Measurements from ENCODE around the gene NPC2. TPM values are rescaled to one million over a fixed set of nuclear protein-coding genes. Genes with fewer than 3 reads are reported as not detected.

The NPC2 gene
- total and polyA plus RNA-seq, 2 experiments from 2014 or later: 103 to 156 TPM

GRCh38 chr14:74518221-74518620 lies 25.1 kb upstream of the NPC2 start:
- Histone ChIP-seq H3K9me3 (ENCODE audit: low read depth) (no peaks in the 10 kb centered on the region), H3K27me3 (replicated peaks; ENCODE audit: insufficient read depth) (no peaks in the 10 kb centered on the region), H3K9me2 (ENCODE audit: insufficient read depth) (no peaks in the 10 kb centered on the region), H4K20me1 (ENCODE audit: insufficient read depth) (no peaks in the 10 kb centered on the region), H3K36me3 (ENCODE audit: low read depth) (peaks cover 22% of the 10 kb centered on the region), H3K27ac (no peak overlapping the region), H3K4me1 (ENCODE audit: insufficient read depth) (peaks cover 13% of the 10 kb centered on the region), H3K4me2 (ENCODE audit: unreplicated experiment) (no peak overlapping the region), H3K4me3 (no peak overlapping the region), H2AFZ (no peak overlapping the region), H3K9ac (no peak overlapping the region), H3K79me2 (ENCODE audit: insufficient read depth) (no peaks in the 10 kb centered on the region), H3F3A (ENCODE audit: insufficient read depth) (peaks cover 30% of the 10 kb centered on the region)
- no peak for DNase-seq
- no peak for TF ChIP-seq EZH2phosphoT487 (IDR thresholded peaks at IDR 0.05; ENCODE audit: insufficient read depth, low read depth)
- in situ Hi-C loops (cut with MboI): no loop called here
- WGBS, 2 experiments (ENCODE audit: low coverage in 1 of 2, low lambda C conversion rate in 2 of 2, missing lambda C conversion rate in 2 of 2): 97 to 99% methylated on average over 6 of the region's 6 CpGs

GRCh38 chr14:74517731-74518130 lies 24.6 kb upstream of the NPC2 start:
- H3K9me3 ChIP-seq (ENCODE audit: low read depth): no peaks in the 10 kb centered on the region
- no peaks in the 10 kb centered on the region for H3K9me2 ChIP-seq (ENCODE audit: insufficient read depth)
- H3K79me2 ChIP-seq (ENCODE audit: insufficient read depth): no peaks in the 10 kb centered on the region
- DNase-seq: no peak
- TF ChIP-seq EZH2phosphoT487 (IDR thresholded peaks at IDR 0.05; ENCODE audit: insufficient read depth, low read depth) (no peak), EZH2 (IDR thresholded peaks at IDR 0.05; ENCODE audit: insufficient read depth, poor library complexity, severe bottlenecking) (no peak)
- H3K27me3 ChIP-seq (replicated peaks; ENCODE audit: insufficient read depth): no peaks in the 10 kb centered on the region
- H3K9ac ChIP-seq: no peak overlapping the region
- peaks cover 14% of the 10 kb centered on the region for H3K4me1 ChIP-seq (ENCODE audit: insufficient read depth)
- peaks cover 35% of the 10 kb centered on the region for H3F3A ChIP-seq (ENCODE audit: insufficient read depth)
- 89 to 97% methylated on average over 4 of the region's 4 CpGs for WGBS, 2 experiments (ENCODE audit: low coverage in 1 of 2, low lambda C conversion rate in 2 of 2, missing lambda C conversion rate in 2 of 2)
- peaks cover 27% of the 10 kb centered on the region for H3K36me3 ChIP-seq (ENCODE audit: low read depth)
- in situ Hi-C loops (cut with MboI): no loop called here
- no peak overlapping the region for H3K4me2 ChIP-seq (ENCODE audit: unreplicated experiment)
- H4K20me1 ChIP-seq (ENCODE audit: insufficient read depth): no peaks in the 10 kb centered on the region
- no peak overlapping the region for H3K4me3 ChIP-seq
- no peak overlapping the region for H2AFZ ChIP-seq
- no peak overlapping the region for H3K27ac ChIP-seq

GRCh38 chr14:74516451-74517160 lies 23.5 kb upstream of the NPC2 start:
- Histone ChIP-seq H3K9ac (no peak overlapping the region), H4K20me1 (ENCODE audit: insufficient read depth) (no peaks in the 10 kb centered on the region), H3K4me3 (no peak overlapping the region), H2AFZ (no peak overlapping the region), H3K4me1 (ENCODE audit: insufficient read depth) (peaks cover 17% of the 10 kb centered on the region), H3K9me2 (ENCODE audit: insufficient read depth) (no peaks in the 10 kb centered on the region), H3K27me3 (replicated peaks; ENCODE audit: insufficient read depth) (no peaks in the 10 kb centered on the region), H3K9me3 (ENCODE audit: low read depth) (no peaks in the 10 kb centered on the region), H3K36me3 (ENCODE audit: low read depth) (peaks cover 29% of the 10 kb centered on the region), H3K79me2 (ENCODE audit: insufficient read depth) (no peaks in the 10 kb centered on the region), H3K27ac (no peak overlapping the region), H3K4me2 (ENCODE audit: unreplicated experiment) (no peak overlapping the region), H3F3A (ENCODE audit: insufficient read depth) (peaks cover 44% of the 10 kb centered on the region)
- WGBS, 2 experiments (ENCODE audit: low coverage in 1 of 2, low lambda C conversion rate in 2 of 2, missing lambda C conversion rate in 2 of 2): 96% methylated on average over 7 to 12 of the region's 12 CpGs
- in situ Hi-C loops (cut with MboI): no loop called here
- DNase-seq: peak; percentile 70
- no peak for TF ChIP-seq EZH2 (IDR thresholded peaks at IDR 0.05; ENCODE audit: insufficient read depth, poor library complexity, severe bottlenecking)
- TF ChIP-seq EZH2phosphoT487 (IDR thresholded peaks at IDR 0.05; ENCODE audit: insufficient read depth, low read depth): no peak

- Histone ChIP-seq H3K79me2 (ENCODE audit: insufficient read depth) (no peaks in the 10 kb centered on the region), H3F3A (ENCODE audit: insufficient read depth) (peaks cover 48% of the 10 kb centered on the region), H3K9ac (no peak overlapping the region), H3K4me2 (ENCODE audit: unreplicated experiment) (no peak overlapping the region), H3K4me1 (ENCODE audit: insufficient read depth) (peaks cover 23% of the 10 kb centered on the region), H3K4me3 (no peak overlapping the region), H4K20me1 (ENCODE audit: insufficient read depth) (no peaks in the 10 kb centered on the region), H3K27ac (no peak overlapping the region), H3K36me3 (ENCODE audit: low read depth) (peaks cover 29% of the 10 kb centered on the region), H3K27me3 (replicated peaks; ENCODE audit: insufficient read depth) (no peaks in the 10 kb centered on the region), H3K9me2 (ENCODE audit: insufficient read depth) (no peaks in the 10 kb centered on the region), H3K9me3 (ENCODE audit: low read depth) (no peaks in the 10 kb centered on the region), H2AFZ (no peak overlapping the region)
- WGBS, 2 experiments (ENCODE audit: low coverage in 1 of 2, low lambda C conversion rate in 2 of 2, missing lambda C conversion rate in 2 of 2): 96 to 98% methylated on average over 8 of the region's 8 CpGs
- DNase-seq: no peak
- TF ChIP-seq EZH2 (IDR thresholded peaks at IDR 0.05; ENCODE audit: insufficient read depth, poor library complexity, severe bottlenecking) (no peak), EZH2phosphoT487 (IDR thresholded peaks at IDR 0.05; ENCODE audit: insufficient read depth, low read depth) (no peak)
- in situ Hi-C loops (cut with MboI): no loop called here
Measured at GRCh38 chr14:74515891-74516412, 22.8 kb upstream of the NPC2 start.
